CD14-positive monocyte (primary cell): ENCODE data around the gene PODN. TPM values are rescaled to one million over a fixed set of nuclear protein-coding genes. Genes with fewer than 3 reads are reported as not detected.

Source experiments
- DNase-seq, 3 donors: peaks; one replicate each; pipeline ENCODE4 v3.0.0-alpha.2; 2011 to 2022
- H2AFZ ChIP-seq: 2 replicates; pipeline ENCODE4 v1.6.0; 2012; ENCODE audit warnings: mild to moderate bottlenecking, low read depth, low read length, inconsistent platforms; ENCODE audit not compliant: insufficient read depth, poor library complexity, severe bottlenecking
- H3K27ac ChIP-seq, 2 donors: 1 replicate in 1 of 2; 2 replicates in 1 of 2; pipeline ENCODE4 v1.5.1; 2012 to 2013; ENCODE audit warnings: low read length in 2 of 2, control low read depth in 1 of 2, inconsistent platforms in 1 of 2, low read depth in 1 of 2, mild to moderate bottlenecking in 1 of 2
- H3K27me3 ChIP-seq, 2 donors: one replicate each; pipeline versions ENCODE4 v1.6.0 to v1.6.1; 2011 to 2013; ENCODE audit warnings: low read length in 2 of 2; ENCODE audit not compliant: control insufficient read depth in 2 of 2, insufficient read depth in 2 of 2
- H3K36me3 ChIP-seq, 2 donors: replicated peaks in 1 of 2; 1 replicate in 1 of 2; 2 replicates in 1 of 2; pipeline versions ENCODE4 v1.5.1 to v1.6.1; 2012 to 2013; ENCODE audit warnings: low read length in 2 of 2, control low read depth in 1 of 2, inconsistent platforms in 1 of 2, mild to moderate bottlenecking in 1 of 2; ENCODE audit not compliant: insufficient read depth in 2 of 2, control insufficient read depth in 1 of 2
- H3K4me1 ChIP-seq, 2 donors: 1 replicate in 1 of 2; 2 replicates in 1 of 2; pipeline versions ENCODE4 v1.5.1 to v1.6.1; 2012 to 2013; ENCODE audit warnings: low read length in 2 of 2, control low read depth in 1 of 2, inconsistent platforms in 1 of 2, mild to moderate bottlenecking in 1 of 2, moderate library complexity in 1 of 2; ENCODE audit not compliant: insufficient read depth in 2 of 2, control insufficient read depth in 1 of 2
- H3K4me2 ChIP-seq: replicated peaks from 2 replicates; pipeline ENCODE3; 2012; ENCODE audit warnings: low read length, moderate library complexity, mild to moderate bottlenecking; ENCODE audit not compliant: poor library complexity, severe bottlenecking; ENCODE audit errors: extremely low read depth
- H3K4me3 ChIP-seq, 3 experiments: fragments of 200-600 bp in 1 of 3; sonication (generic) in 1 of 3; replicated peaks in 1 of 3; 1 replicate in 2 of 3; 2 replicates in 1 of 3; pipeline ENCODE4 v1.5.1; 2011 to 2013; ENCODE audit warnings: low read length in 3 of 3, mild to moderate bottlenecking in 3 of 3, control low read depth in 2 of 3, low read depth in 2 of 3, inconsistent platforms in 1 of 3, moderate library complexity in 1 of 3
- H3K79me2 ChIP-seq: 2 replicates; pipeline ENCODE4 v1.6.0; 2012; ENCODE audit warnings: mild to moderate bottlenecking, control low read depth, inconsistent platforms, low read length, moderate library complexity; ENCODE audit not compliant: insufficient read depth
- H3K9ac ChIP-seq: 2 replicates; pipeline ENCODE4 v1.6.0; 2017; ENCODE audit warnings: low read length, mild to moderate bottlenecking; ENCODE audit not compliant: insufficient read depth, poor library complexity, severe bottlenecking
- H3K9me3 ChIP-seq, 2 donors: replicated peaks in 1 of 2; 1 replicate in 1 of 2; 2 replicates in 1 of 2; pipeline versions ENCODE4 v1.5.1 to v1.6.1; 2012 to 2013; ENCODE audit warnings: low read length in 2 of 2, control low read depth in 1 of 2; ENCODE audit not compliant: control insufficient read depth in 1 of 2, insufficient read depth in 1 of 2
- H4K20me1 ChIP-seq: 2 replicates; pipeline ENCODE4 v1.6.0; 2012; ENCODE audit warnings: mild to moderate bottlenecking, low read length, control low read depth, moderate library complexity; ENCODE audit not compliant: insufficient read depth
- H3K27ac Mint-ChIP-seq, 7 donors: one replicate each; pipeline ENCODE4 v1.8.0; 2020; ENCODE audit warnings: mild to moderate bottlenecking in 7 of 7, mixed read lengths in 7 of 7, moderate library complexity in 6 of 7, inconsistent platforms in 2 of 7
- H3K27me3 Mint-ChIP-seq, 3 donors: one replicate each; pipeline ENCODE4 v1.8.0; 2021 to 2022; ENCODE audit warnings: low read depth in 3 of 3, mild to moderate bottlenecking in 3 of 3, mixed read lengths in 3 of 3, moderate library complexity in 3 of 3, inconsistent platforms in 1 of 3
- H3K36me3 Mint-ChIP-seq, 2 donors: one replicate each; pipeline ENCODE4 v1.8.0; 2020; ENCODE audit warnings: mixed read lengths in 2 of 2, inconsistent platforms in 1 of 2, mild to moderate bottlenecking in 1 of 2
- H3K4me1 Mint-ChIP-seq: one replicate; pipeline ENCODE4 v1.8.0; 2020; ENCODE audit warnings: mild to moderate bottlenecking, mixed read lengths
- H3K4me3 Mint-ChIP-seq, 2 donors: one replicate each; pipeline ENCODE4 v1.8.0; 2020; ENCODE audit warnings: mild to moderate bottlenecking in 2 of 2, mixed read lengths in 2 of 2, moderate library complexity in 1 of 2
- H3K9me3 Mint-ChIP-seq, 7 donors: one replicate each; pipeline ENCODE4 v1.8.0; 2020 to 2022; ENCODE audit warnings: mixed read lengths in 7 of 7, mild to moderate bottlenecking in 6 of 7, moderate library complexity in 6 of 7, inconsistent platforms in 2 of 7
- CTCF ChIP-seq: fragments of 200-600 bp; IDR thresholded peaks from one replicate; pipeline ENCODE4 v1.8.0; 2022; ENCODE audit warnings: antibody characterized with exemption, mild to moderate bottlenecking
- WGBS: methylation state at CpG from one replicate; pipeline ENCODE4 v1.1.5; 2013; ENCODE audit warnings: missing lambda C conversion rate; ENCODE audit not compliant: insufficient coverage; 5-methylcytosine and 5-hydroxymethylcytosine counted together
- intact Hi-C, 2 donors: fragments of 100-400 bp; cut with micrococcal nuclease; formaldehyde crosslinking; loops; one replicate each; pipeline versions ENCODE4 v1.15.0 to v1.15.1; 2023
- polyA plus RNA-seq, 3 donors: library from polyadenylated mRNA; depleted of rRNA in 1 of 3; unstranded in 2 of 3; stranded (reverse) in 1 of 3; fragments of 300-500 nt in 2 of 3; fragments of >200 nt in 1 of 3; fragmentation: Illumina TruSeq in 2 of 3; gene quantifications; 1 replicate in 2 of 3; 2 replicates in 1 of 3; pipeline ENCODE4 v1.2.3, GENCODE V29; 2012 to 2021

The PODN gene
- polyA plus RNA-seq, 3 donors, result not detected

DNA sequence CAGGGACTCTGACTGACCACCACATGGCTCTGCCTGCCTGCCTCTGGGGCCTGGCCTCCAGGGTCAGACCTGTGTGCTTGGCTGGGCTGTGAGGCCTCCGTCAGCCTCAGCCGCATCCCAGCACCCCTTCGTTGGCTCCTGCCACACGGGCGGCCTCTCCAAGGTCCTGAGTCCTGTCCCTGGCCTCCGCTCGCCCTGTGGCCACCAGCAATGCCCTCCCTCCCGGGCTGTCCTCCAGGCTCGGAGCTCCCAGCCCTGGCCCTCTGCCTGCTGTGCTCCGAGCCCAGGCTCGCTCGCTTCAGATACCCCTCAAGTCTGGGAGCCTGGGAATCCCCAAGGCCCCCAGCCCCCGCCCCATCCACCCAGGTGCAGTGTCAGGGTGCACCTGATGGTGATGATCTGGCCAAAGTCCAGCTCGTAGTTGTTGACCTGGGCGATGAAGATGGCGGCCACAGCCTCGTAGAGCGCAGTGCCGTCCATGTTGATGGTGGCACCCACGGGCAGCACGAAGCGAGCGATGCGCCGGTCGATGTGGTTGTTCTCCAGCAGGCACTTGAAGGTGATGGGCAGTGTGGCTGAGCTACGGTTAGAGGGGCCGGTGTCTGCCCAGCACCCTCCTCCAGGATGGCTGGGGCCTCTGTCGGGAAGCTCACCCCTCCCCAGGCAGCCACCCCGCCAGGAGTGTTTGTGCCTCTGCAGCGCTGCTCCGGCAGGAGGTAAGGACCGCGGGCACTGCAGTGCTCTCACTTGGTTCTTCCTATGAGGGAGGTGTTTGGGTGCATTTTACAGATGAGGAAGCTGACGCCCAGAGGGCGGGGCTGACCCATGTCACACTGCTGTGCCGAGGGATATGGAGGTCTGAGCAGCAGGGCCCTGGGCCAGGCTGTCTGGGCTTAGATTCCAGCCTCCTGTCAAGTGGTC lies 28.5 kb downstream of the PODN start:
- intact Hi-C loops, result no loop called here
- H3K9ac ChIP-seq, result no peak overlapping the region
- H3K9me3 Mint-ChIP-seq, result peaks cover 0 to 3% (median 0%) of the 10 kb centered on the region in 7 donors
- H3K4me3 Mint-ChIP-seq, result no peak overlapping the region
- H3K27ac ChIP-seq, result no peak overlapping the region
- H3K4me1 ChIP-seq, result no peaks in the 10 kb centered on the region
- H3K79me2 ChIP-seq, result no peaks in the 10 kb centered on the region
- DNase-seq, result no peak
- H3K36me3 ChIP-seq, result no peaks in the 10 kb centered on the region
- no peak for TF ChIP-seq CTCF
- H3K4me2 ChIP-seq, result no peak overlapping the region
- no peaks in the 10 kb centered on the region for H3K36me3 Mint-ChIP-seq
- 90% methylated on average over 33 of the region's 37 CpGs for WGBS
- peaks cover 6 to 7% of the 10 kb centered on the region in 2 donors for H3K9me3 ChIP-seq
- no peaks in the 10 kb centered on the region for H3K27me3 ChIP-seq
- no peak overlapping the region for H3K4me3 ChIP-seq
- H3K27me3 Mint-ChIP-seq, result peaks cover 0 to 4% (median 2%) of the 10 kb centered on the region in 3 donors
- no peaks in the 10 kb centered on the region for H4K20me1 ChIP-seq
- H3K27ac Mint-ChIP-seq, result no peak overlapping the region
- H2AFZ ChIP-seq, result peak overlapping the region; percentile 61
- H3K4me1 Mint-ChIP-seq, result peaks cover 7% of the 10 kb centered on the region

DNA sequence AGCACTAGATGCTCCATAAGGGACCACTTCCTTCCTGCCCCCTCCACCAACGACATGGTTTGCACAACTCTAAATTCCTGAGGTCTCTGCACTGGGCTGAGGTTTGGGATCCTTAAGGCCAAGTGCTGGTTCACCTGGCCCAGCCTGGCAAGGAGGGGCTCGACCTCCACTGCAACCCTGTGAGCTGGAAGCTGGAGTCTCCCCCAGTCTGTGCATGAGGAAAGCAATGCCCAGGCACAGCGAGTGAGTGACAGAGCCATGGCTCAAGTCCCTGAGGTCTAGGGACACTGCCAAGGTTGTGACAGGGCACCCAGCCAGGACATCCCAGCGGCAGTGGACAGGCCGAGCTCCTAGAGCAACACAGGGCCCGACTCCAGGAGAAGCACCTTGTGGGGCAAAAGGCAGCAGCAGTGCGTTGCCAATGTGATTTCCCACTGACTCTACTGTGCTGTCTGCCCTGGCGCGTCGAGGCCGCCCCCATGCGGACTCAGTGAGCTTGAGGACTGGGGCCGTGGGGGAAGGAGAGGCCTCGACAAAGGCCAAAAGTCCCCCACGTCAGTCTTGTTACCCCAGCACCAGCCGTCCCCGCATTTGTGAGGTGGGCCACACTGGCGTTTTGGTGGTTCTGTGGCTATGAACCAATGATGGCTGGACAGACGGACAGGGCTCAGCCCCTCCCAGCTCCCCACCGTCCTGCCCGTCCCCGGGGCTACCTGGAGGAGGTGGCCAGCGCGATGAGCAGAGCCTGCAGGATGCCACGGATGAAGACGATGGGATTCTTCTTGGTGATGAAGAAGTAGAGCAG lies 30.0 kb downstream of the PODN start:
- no peaks in the 10 kb centered on the region for H3K27me3 ChIP-seq
- peak overlapping the region; percentile 61 for H2AFZ ChIP-seq
- Mint-ChIP-seq H3K4me1 (peaks cover 7% of the 10 kb centered on the region), H3K27me3 (peaks cover 0 to 4% (median 0%) of the 10 kb centered on the region in 3 donors), H3K9me3 (peaks cover 0 to 3% (median 0%) of the 10 kb centered on the region in 7 donors), H3K4me3 (no peak overlapping the region), H3K36me3 (no peaks in the 10 kb centered on the region), H3K27ac (peak overlapping the region in 1 of 7 donors; percentile 23)
- no peaks in the 10 kb centered on the region for H3K36me3 ChIP-seq
- no peak for DNase-seq
- WGBS, result 88% methylated on average over 25 of the region's 26 CpGs
- no peaks in the 10 kb centered on the region for H3K4me1 ChIP-seq
- H3K9ac ChIP-seq, result no peak overlapping the region
- H3K4me3 ChIP-seq, result no peak overlapping the region
- no peaks in the 10 kb centered on the region for H4K20me1 ChIP-seq
- H3K9me3 ChIP-seq, result peaks cover 22 to 23% of the 10 kb centered on the region in 2 donors
- no peak overlapping the region for H3K27ac ChIP-seq
- intact Hi-C loops, result no loop called here
- H3K4me2 ChIP-seq, result no peak overlapping the region
- H3K79me2 ChIP-seq, result no peaks in the 10 kb centered on the region
- TF ChIP-seq CTCF, result no peak
